HG03108 (cell line): ENCODE data around the gene ADRA2C.
"Not testable (repeated sequence)": the region's sequence is repeated elsewhere in the genome, so short reads cannot be mapped to it uniquely, and the experiment has no call there.

Experiments
- ATAC-seq: cut with Tn5 transposase; IDR thresholded peaks from one replicate; pipeline ENCODE4 v1.9.1; 2021; ENCODE audit warnings: moderate library complexity; ENCODE audit not compliant: unreplicated experiment

The ADRA2C gene

GRCh38 chr4:3810111-3810680 lies 44.0 kb downstream of the ADRA2C start:
- ATAC-seq = no peak

GRCh38 chr4:3810796-3811485 lies 44.8 kb downstream of the ADRA2C start:
- ATAC-seq = no peak

DNA sequence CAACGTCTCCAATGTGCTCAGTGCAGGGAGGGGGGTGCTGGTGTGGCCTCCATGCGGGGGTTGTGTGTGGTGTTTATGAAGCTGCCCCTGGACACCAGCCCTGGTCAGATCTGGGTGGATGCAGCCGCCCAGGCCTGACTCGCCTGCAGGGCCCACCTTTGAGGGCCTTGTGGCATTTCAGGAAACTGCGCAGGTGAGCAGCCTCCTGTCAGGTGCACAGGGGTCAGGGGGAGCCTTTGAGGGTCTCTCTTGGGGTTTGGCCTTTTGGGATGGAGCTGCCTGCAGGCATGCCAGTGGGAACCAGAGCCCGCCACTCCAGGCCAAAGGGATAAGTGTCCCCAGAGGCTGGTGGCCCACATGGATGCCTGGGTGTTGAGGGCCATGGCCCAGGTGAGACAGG lies 45.4 kb downstream of the ADRA2C start:
- ATAC-seq = no peak

- no peak for ATAC-seq
Observed at GRCh38 chr4:3812211-3812934, 46.2 kb downstream of the ADRA2C start.

GRCh38 chr4:3813151-3814052 lies 47.2 kb downstream of the ADRA2C start:
- no peak for ATAC-seq

DNA sequence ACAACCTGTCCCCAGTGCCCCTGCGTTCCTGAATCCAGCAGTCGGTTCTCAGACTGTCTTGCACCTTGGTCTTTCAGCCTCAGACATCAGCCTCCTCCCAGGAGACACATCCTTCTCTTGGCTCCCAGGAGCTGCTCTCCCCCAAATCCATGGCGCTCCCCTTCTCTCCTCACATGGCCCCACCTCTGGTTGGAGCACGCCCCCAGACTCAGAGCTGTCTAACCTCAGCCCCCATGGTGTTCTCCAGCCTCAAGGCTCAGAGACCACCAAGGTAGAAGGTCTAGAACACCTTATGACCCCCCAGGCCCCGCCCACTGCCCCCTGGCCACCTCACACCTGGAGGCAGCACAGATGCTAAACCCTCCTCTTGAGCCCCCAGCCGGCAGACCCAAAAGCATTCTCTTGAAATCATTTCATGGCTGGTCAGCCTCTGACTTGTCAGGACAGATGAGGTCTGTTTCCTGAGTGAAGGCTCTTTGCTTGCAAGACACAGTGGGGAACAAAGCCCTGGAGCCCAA lies 47.9 kb downstream of the ADRA2C start:
- no peak for ATAC-seq

DNA sequence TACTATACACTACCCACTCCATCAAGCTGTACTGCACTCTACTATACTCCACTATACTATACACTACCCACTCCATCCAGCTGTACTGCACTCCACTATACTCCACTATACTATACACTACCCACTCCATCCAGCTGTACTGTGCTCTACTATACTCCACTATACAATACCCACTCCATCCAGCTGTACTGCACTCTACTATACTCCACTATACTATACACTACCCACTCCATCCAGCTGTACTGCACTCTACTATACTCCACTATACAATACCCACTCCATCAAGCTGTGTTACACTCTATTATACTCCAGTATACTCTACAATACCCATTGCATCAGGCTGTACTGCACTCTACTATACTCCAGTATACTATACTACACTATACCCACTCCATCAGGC lies 48.7 kb downstream of the ADRA2C start:
- not testable (repeated sequence) for ATAC-seq

GRCh38 chr4:3816256-3816825 lies 50.2 kb downstream of the ADRA2C start:
- ATAC-seq = no peak

GRCh38 chr4:3816983-3817960 lies 51.1 kb downstream of the ADRA2C start:
- ATAC-seq = no peak
